ENCODE data around the gene MIB1.
A peak's percentile ranks its signal among the peaks of the same experiment; 100 is the strongest.

Gene MIB1

DNA sequence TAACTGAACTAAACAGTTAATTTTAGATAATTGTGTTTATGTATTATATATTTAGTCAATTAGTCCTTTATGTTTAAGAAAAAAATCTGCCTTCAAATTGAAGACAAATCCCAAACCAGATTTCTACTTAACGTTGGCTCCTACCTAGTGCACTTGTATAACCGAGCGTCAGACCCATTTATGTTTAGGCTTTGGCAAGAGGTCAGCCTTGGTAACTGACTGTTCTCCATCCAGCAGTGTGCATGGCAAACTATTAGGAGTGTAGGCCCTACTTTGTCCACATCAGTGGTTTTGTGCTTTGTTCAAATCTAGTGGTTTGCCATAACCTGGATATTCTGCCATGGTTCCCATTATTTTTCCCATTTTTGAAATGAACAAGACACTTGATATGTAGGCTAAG is 114.8 kb downstream of the MIB1 start:
- no peak overlapping the region for H3K9ac ChIP-seq (ENCODE audit: low read depth, low read length)
- H3K4me3 ChIP-seq (ENCODE audit: low read length): no peak overlapping the region
- no peaks in the 10 kb centered on the region for H3K4me1 ChIP-seq (ENCODE audit: control insufficient read depth, insufficient read depth, low read length)
- H3K4me2 ChIP-seq (ENCODE audit: low read length): no peak overlapping the region
- no peaks in the 10 kb centered on the region for H3K27me3 ChIP-seq (ENCODE audit: control insufficient read depth, insufficient read depth, low read length)
- H3K9me3 ChIP-seq (replicated peaks; ENCODE audit: low read length): no peaks in the 10 kb centered on the region
- peaks cover 11% of the 10 kb centered on the region for H3K36me3 ChIP-seq (ENCODE audit: insufficient read depth, low read length)

- no peak overlapping the region for H3K4me3 ChIP-seq (ENCODE audit: low read length)
- no peak overlapping the region for H3K4me2 ChIP-seq (ENCODE audit: low read length)
- no peaks in the 10 kb centered on the region for H3K27me3 ChIP-seq (ENCODE audit: control insufficient read depth, insufficient read depth, low read length)
- H3K4me1 ChIP-seq (ENCODE audit: control insufficient read depth, insufficient read depth, low read length): no peaks in the 10 kb centered on the region
- H3K36me3 ChIP-seq (ENCODE audit: insufficient read depth, low read length): peaks cover 11% of the 10 kb centered on the region
- no peaks in the 10 kb centered on the region for H3K9me3 ChIP-seq (replicated peaks; ENCODE audit: low read length)
- no peak overlapping the region for H3K9ac ChIP-seq (ENCODE audit: low read depth, low read length)
Observed at GRCh38 chr18:21857871-21858270, 117.3 kb downstream of the MIB1 start.

GRCh38 chr18:21858544-21858943 is 118.0 kb downstream of the MIB1 start:
- no peaks in the 10 kb centered on the region for H3K9me3 ChIP-seq (replicated peaks; ENCODE audit: low read length)
- H3K4me2 ChIP-seq (ENCODE audit: low read length): no peak overlapping the region
- H3K36me3 ChIP-seq (ENCODE audit: insufficient read depth, low read length): peaks cover 17% of the 10 kb centered on the region
- H3K4me3 ChIP-seq (ENCODE audit: low read length): no peak overlapping the region
- no peaks in the 10 kb centered on the region for H3K4me1 ChIP-seq (ENCODE audit: control insufficient read depth, insufficient read depth, low read length)
- H3K27me3 ChIP-seq (ENCODE audit: control insufficient read depth, insufficient read depth, low read length): no peaks in the 10 kb centered on the region
- H3K9ac ChIP-seq (ENCODE audit: low read depth, low read length): no peak overlapping the region

GRCh38 chr18:21864386-21864785 is 123.8 kb downstream of the MIB1 start:
- Histone ChIP-seq H3K4me2 (ENCODE audit: low read length) (no peak overlapping the region), H3K4me1 (ENCODE audit: control insufficient read depth, insufficient read depth, low read length) (peaks cover 2% of the 10 kb centered on the region), H3K9me3 (replicated peaks; ENCODE audit: low read length) (no peaks in the 10 kb centered on the region), H3K9ac (ENCODE audit: low read depth, low read length) (no peak overlapping the region), H3K27me3 (ENCODE audit: control insufficient read depth, insufficient read depth, low read length) (no peaks in the 10 kb centered on the region), H3K4me3 (ENCODE audit: low read length) (no peak overlapping the region), H3K36me3 (ENCODE audit: insufficient read depth, low read length) (peaks cover 25% of the 10 kb centered on the region)

DNA sequence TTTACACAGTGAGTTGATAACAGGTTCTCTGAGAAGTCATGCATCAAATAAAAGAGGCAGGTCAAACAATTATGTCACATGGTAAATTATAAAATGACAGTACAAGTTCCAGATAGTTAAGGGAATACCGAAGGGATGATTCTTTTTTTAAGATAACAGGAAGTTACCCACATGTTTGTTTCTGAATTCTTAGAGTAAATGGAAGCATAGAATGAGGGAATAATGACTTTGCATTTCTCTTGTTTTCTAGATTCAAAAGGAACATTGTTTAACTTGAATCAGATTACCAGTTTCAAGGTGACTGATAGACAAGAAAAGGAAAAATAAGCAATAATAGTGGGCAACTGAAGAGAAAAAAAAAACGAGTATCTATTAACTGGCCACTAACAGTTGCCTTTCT is 124.5 kb downstream of the MIB1 start:
- Histone ChIP-seq H3K36me3 (ENCODE audit: insufficient read depth, low read length) (peaks cover 25% of the 10 kb centered on the region), H3K4me2 (ENCODE audit: low read length) (no peak overlapping the region), H3K4me1 (ENCODE audit: control insufficient read depth, insufficient read depth, low read length) (peaks cover 2% of the 10 kb centered on the region), H3K27me3 (ENCODE audit: control insufficient read depth, insufficient read depth, low read length) (no peaks in the 10 kb centered on the region), H3K9me3 (replicated peaks; ENCODE audit: low read length) (no peaks in the 10 kb centered on the region), H3K9ac (ENCODE audit: low read depth, low read length) (no peak overlapping the region), H3K4me3 (ENCODE audit: low read length) (no peak overlapping the region)

GRCh38 chr18:21868770-21869169 is 128.2 kb downstream of the MIB1 start:
- Histone ChIP-seq H3K9me3 (replicated peaks; ENCODE audit: low read length) (no peaks in the 10 kb centered on the region), H3K9ac (ENCODE audit: low read depth, low read length) (no peak overlapping the region), H3K36me3 (ENCODE audit: insufficient read depth, low read length) (peaks cover 19% of the 10 kb centered on the region)

DNA sequence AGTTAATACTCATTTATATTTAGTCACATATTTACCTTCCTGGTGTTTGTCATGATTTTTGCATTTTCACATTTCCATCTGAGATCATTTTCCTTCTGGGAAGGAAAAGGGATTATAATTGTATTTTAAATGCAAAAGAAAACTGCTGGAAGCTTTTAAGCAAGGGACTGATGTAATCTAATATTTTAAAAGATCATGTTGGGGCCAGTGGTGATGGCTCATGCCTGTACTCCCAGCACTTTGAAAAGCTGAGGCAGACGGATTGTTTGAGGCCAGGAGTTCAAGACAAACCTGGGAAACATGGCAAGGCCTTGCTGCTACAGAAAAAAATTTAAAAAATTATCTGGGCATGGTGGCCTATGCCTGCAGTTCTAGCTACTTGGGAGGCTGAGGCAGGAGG is 149.0 kb downstream of the MIB1 start:
- H3K9ac ChIP-seq (ENCODE audit: low read depth, low read length): no peak overlapping the region

More at GRCh38 chr18:21868770-21869169, 128.2 kb downstream of the MIB1 start:
- Histone ChIP-seq H3K4me3 (ENCODE audit: low read length) (no peak overlapping the region), H3K27me3 (ENCODE audit: control insufficient read depth, insufficient read depth, low read length) (no peaks in the 10 kb centered on the region), H3K4me2 (ENCODE audit: low read length) (no peak overlapping the region), H3K4me1 (ENCODE audit: control insufficient read depth, insufficient read depth, low read length) (peaks cover 2% of the 10 kb centered on the region)

DNA sequence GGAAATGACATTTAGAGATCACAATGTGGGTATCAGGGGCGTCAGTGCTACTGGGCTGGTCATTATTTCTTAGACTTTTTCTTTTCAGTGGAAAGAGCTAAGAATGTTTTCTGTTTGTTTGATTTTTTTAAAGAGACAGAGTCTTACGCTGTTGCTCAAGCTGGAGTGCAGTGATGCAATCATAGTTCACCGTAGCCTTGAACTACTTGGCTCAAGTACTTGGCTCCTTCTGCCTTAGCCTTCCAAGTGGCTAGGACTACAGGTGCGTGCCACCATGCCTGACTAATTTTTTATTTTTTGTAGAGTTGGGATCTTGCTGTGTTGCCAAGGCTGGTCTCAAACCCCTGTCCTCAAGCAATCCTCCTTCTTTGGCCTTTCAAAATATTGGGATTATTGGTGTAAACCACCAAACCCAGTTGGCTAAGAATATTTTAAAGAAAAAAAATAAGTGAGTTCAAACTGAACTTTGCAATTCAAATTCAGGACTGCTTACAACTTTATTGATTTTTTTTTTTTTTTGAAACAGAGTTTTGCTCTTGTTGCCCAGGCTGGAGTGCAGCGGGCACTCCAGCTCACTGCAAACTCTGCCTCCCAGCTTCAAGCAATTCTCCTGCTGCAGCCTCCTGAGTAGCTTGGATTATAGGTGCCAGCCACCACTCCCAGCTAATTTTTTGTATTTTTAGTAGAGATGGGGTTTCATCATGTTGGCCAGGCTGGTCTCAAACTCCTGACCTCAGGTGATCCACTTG is 154.2 kb downstream of the MIB1 start:
- Histone ChIP-seq H3K9ac (ENCODE audit: low read depth, low read length) (no peak overlapping the region), H3K36me3 (ENCODE audit: insufficient read depth, low read length) (no peaks in the 10 kb centered on the region), H3K4me1 (ENCODE audit: control insufficient read depth, insufficient read depth, low read length) (no peaks in the 10 kb centered on the region), H3K9me3 (replicated peaks; ENCODE audit: low read length) (no peaks in the 10 kb centered on the region), H3K27me3 (ENCODE audit: control insufficient read depth, insufficient read depth, low read length) (peaks cover 6% of the 10 kb centered on the region), H3K4me2 (ENCODE audit: low read length) (no peak overlapping the region), H3K4me3 (ENCODE audit: low read length) (no peak overlapping the region)

More for the DNA sequence above, 149.0 kb downstream of the MIB1 start:
- H3K27me3 ChIP-seq (ENCODE audit: control insufficient read depth, insufficient read depth, low read length): peaks cover 4% of the 10 kb centered on the region
- H3K4me1 ChIP-seq (ENCODE audit: control insufficient read depth, insufficient read depth, low read length): no peaks in the 10 kb centered on the region
- no peak overlapping the region for H3K4me2 ChIP-seq (ENCODE audit: low read length)
- no peak overlapping the region for H3K4me3 ChIP-seq (ENCODE audit: low read length)
- H3K9me3 ChIP-seq (replicated peaks; ENCODE audit: low read length): no peaks in the 10 kb centered on the region
- H3K36me3 ChIP-seq (ENCODE audit: insufficient read depth, low read length): no peaks in the 10 kb centered on the region

GRCh38 chr18:21896732-21897336 is 156.2 kb downstream of the MIB1 start:
- Histone ChIP-seq H3K36me3 (ENCODE audit: insufficient read depth, low read length) (no peaks in the 10 kb centered on the region), H3K9me3 (replicated peaks; ENCODE audit: low read length) (no peaks in the 10 kb centered on the region), H3K4me3 (ENCODE audit: low read length) (no peak overlapping the region), H3K27me3 (ENCODE audit: control insufficient read depth, insufficient read depth, low read length) (peaks cover 13% of the 10 kb centered on the region), H3K4me1 (ENCODE audit: control insufficient read depth, insufficient read depth, low read length) (no peaks in the 10 kb centered on the region), H3K4me2 (ENCODE audit: low read length) (peak overlapping the region; percentile 10), H3K9ac (ENCODE audit: low read depth, low read length) (no peak overlapping the region)

DNA sequence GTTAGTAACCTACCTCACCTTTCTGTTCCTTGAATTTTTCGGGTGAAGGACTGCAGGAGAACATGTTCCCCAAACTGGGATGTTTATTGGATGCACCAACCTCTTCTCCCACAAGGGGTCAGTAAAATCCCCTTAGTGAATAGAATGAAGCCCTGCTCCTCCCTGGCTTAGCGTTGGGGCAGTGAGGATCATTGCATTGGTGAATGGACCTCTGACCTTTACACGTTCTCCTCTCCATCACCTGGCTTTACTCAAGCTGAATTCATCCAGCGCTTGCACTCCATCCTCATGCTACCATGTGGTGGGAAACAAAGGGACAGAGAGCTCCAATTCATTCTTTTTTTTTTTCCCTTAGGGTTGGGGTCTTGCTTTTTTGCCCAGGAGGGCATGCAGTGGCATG is 157.2 kb downstream of the MIB1 start:
- Histone ChIP-seq H3K27me3 (ENCODE audit: control insufficient read depth, insufficient read depth, low read length) (peaks cover 18% of the 10 kb centered on the region), H3K36me3 (ENCODE audit: insufficient read depth, low read length) (no peaks in the 10 kb centered on the region), H3K4me3 (ENCODE audit: low read length) (no peak overlapping the region), H3K9ac (ENCODE audit: low read depth, low read length) (no peak overlapping the region), H3K4me1 (ENCODE audit: control insufficient read depth, insufficient read depth, low read length) (no peaks in the 10 kb centered on the region), H3K4me2 (ENCODE audit: low read length) (peak overlapping the region; percentile 65), H3K9me3 (replicated peaks; ENCODE audit: low read length) (no peaks in the 10 kb centered on the region)

GRCh38 chr18:21900605-21901352 is 160.2 kb downstream of the MIB1 start:
- Histone ChIP-seq H3K9me3 (replicated peaks; ENCODE audit: low read length) (no peaks in the 10 kb centered on the region), H3K4me2 (ENCODE audit: low read length) (no peak overlapping the region), H3K4me3 (ENCODE audit: low read length) (no peak overlapping the region), H3K9ac (ENCODE audit: low read depth, low read length) (no peak overlapping the region), H3K36me3 (ENCODE audit: insufficient read depth, low read length) (no peaks in the 10 kb centered on the region), H3K4me1 (ENCODE audit: control insufficient read depth, insufficient read depth, low read length) (no peaks in the 10 kb centered on the region), H3K27me3 (ENCODE audit: control insufficient read depth, insufficient read depth, low read length) (peaks cover 28% of the 10 kb centered on the region)
